AG04449 (cell line): ENCODE data around the gene TMEM204.

ENCODE experiments used
- CTCF ChIA-PET: fragments of 350-600 bp; formaldehyde crosslinking; extraction: SDS; loops from one replicate; lab custom pipeline; 2021; ENCODE audit warnings: antibody characterized with exemption; lab: Yijun Ruan, JAX
- POLR2A ChIA-PET: fragments of 400-600, 350-600 bp; formaldehyde crosslinking; extraction: SDS; loops from one replicate; lab custom pipeline; 2020; ENCODE audit warnings: antibody characterized with exemption, inconsistent platforms; lab: Yijun Ruan, JAX
- DNase-seq: peaks from one replicate; pipeline ENCODE4 v3.0.0-alpha.2; 2010; ENCODE audit warnings: low read depth, low spot score
- H3K4me3 ChIP-seq: 2 replicates; pipeline ENCODE4 v1.5.1; 2011; ENCODE audit warnings: low read depth, mild to moderate bottlenecking, control low read depth, low read length
- CTCF ChIP-seq: IDR thresholded peaks from one replicate; pipeline ENCODE4 v1.5.1; 2011; ENCODE audit warnings: mild to moderate bottlenecking, moderate library complexity, low read length, control low read depth, inconsistent platforms; ENCODE audit not compliant: insufficient read depth; ENCODE audit errors: missing control alignments

TMEM204 gene

GRCh38 chr16:1601489-1601888 is 68.0 kb downstream of the TMEM204 start:
- DNase-seq, result no peak
- no peak overlapping the region for H3K4me3 ChIP-seq
- POLR2A ChIA-PET, result interaction anchor here (1.2 kb wide), 1 partner anchor 9 kb away, joined by 3 read pairs; no protein-coding TSS in a partner anchor
- no peak for TF ChIP-seq CTCF
- CTCF ChIA-PET, result no interaction called here

- no peak overlapping the region for H3K4me3 ChIP-seq
- no peak for DNase-seq
- POLR2A ChIA-PET, result interaction anchor here (0.7 kb wide), 1 partner anchor 76 kb away, joined by 3 read pairs; the partner anchor contains the start of gene JPT2
- CTCF ChIA-PET, result interaction anchor here (0.5 kb wide), 1 partner anchor 9 kb away, joined by 3 read pairs; no protein-coding TSS in a partner anchor
- TF ChIP-seq CTCF, result no peak
These were observed 68.8 kb downstream of the TMEM204 start for GRCh38 chr16:1602285-1602684.
